OCI-M2 (cell line): ENCODE measurements around the gene VGLL4.

Source experiments
- DNase-seq: peaks from one replicate; lab custom pipeline; 2025; ENCODE audit not compliant: unreplicated experiment; lab: John Stamatoyannopoulos, UW

VGLL4 gene

GRCh38 chr3:11566478-11566877, 77.2 kb downstream of the VGLL4 start:
- no peak for DNase-seq

DNA sequence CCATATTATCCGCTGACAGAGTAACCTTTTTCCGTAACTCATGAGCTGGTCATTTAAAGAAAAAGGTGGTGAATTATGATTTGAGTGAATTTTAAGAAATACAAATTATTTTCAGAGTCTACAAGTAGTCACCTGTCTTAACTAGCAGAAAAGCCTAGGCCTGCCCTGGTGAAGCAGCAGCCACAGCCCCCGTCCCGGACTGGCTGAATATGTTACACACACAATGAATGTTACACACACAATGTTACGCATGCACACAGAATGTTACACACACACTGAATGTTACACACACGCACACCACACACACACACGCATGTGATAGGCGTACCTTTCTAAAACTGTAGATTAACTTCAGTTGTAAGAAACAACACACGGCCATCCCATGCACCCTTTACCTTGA, 77.8 kb downstream of the VGLL4 start:
- DNase-seq = no peak

GRCh38 chr3:11565492-11565891, 78.2 kb downstream of the VGLL4 start:
- DNase-seq = no peak

DNA sequence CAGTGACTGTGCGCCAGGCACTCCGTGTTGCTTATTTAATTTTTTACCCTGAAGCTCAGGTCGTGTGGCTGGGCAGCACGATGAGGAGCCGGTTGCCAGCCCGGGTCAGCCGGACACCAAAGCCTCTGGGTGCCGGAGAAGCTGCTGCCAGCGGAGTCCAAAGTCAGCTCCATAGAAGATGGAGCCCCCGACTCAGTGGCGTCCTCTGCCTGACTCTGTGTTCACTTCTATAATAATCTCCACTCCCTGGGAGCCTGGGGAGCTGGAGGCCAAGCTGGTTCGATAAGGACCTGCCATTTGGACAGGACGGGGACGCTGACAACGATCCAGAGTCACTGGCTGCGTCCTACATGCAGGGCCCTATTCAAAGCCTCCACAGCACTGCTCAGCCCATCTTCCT, 78.6 kb downstream of the VGLL4 start:
- no peak for DNase-seq

DNA sequence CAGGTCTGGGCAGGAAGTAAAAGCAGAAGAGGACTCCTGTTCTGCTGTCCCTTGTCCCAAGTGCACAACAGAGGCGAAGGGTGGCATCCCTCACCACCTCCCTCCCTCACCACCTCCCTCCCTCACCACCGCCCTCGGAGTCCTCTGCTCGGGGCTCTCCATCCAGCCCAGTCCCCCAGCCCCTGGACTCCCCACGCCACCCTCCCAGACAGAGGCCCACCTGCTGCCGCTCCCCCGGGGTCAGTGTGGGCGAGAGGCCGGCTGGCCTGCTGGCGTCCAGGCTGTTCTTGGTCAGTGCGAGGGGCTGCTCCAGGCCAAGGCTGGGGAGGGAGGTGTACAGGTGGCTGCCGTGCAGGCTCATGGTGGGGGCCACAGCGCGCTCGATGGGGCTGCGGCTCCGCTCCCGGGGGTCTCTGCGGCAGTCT, 79.1 kb downstream of the VGLL4 start:
- DNase-seq = no peak

- no peak for DNase-seq
Measured at GRCh38 chr3:11563865-11564185, 79.9 kb downstream of the VGLL4 start.

DNA sequence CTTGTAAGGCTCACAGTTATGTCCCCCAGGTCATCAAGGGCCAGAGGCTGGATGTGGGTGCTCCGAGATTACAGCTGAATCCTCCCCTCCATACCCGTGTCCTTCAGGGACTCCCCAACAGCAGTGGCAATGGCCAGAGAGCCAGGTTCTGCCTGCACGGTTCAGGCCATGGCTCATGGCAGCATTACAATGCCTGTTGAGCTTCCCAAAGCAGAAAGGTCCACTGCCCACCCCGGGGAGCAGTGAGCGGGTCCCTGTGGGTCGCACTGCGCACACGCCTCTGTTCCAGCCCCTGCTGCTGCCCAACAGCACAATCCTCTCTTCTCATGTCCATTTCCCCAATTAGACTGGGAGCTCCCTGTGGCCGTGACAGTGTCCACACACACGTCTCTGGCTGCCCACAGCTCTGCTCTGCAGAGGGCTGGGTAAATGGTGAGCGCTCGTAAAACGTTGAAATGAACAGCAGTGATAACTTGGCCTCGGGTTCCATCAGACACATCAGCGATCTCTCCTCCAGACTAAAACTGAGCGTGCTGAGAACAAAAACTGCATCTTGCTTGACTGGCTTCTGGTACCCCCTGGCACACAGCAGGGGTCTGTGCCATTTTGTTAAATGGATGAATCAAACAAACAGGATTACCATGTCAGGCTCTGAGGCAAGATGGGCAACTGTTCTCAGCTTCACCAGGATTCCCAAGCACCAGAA, 80.4 kb downstream of the VGLL4 start:
- no peak for DNase-seq

DNA sequence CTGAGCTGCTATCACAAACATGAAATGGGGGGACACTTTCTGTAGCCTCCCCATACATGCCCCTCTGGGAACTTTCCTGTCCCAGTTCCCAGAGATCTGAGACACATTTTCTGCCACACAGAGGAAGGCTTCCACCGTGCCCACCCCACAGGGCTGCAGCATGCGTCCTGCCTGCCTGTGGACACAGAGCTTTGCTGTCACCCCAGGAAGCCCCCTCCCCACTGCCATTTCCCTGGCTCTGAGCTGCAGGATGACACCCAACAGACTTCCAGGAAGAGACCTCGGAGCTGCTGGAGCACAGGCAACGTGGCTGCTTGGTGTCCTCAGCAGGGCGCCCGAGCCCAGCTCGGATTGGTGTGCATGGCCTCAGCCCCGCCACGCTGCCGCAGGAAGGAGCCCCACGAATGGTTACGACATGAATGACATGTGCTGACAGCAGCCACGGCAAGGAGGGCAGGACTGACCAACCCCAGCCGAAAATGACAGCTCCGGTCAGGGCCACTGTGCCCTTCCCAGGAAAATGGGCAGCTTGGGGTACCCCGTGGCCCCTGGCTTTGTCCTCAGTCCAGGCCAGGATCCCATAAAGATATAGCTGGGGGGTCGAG, 81.3 kb downstream of the VGLL4 start:
- no peak for DNase-seq

GRCh38 chr3:11560746-11561145, 83.0 kb downstream of the VGLL4 start:
- DNase-seq = no peak

- no peak for DNase-seq
Measured at GRCh38 chr3:11559816-11560633, 83.7 kb downstream of the VGLL4 start.

- no peak for DNase-seq
Measured at GRCh38 chr3:11558918-11559815, 84.5 kb downstream of the VGLL4 start.

GRCh38 chr3:11558411-11558903, 85.3 kb downstream of the VGLL4 start:
- DNase-seq = no peak

GRCh38 chr3:11558002-11558401, 85.7 kb downstream of the VGLL4 start:
- DNase-seq = no peak

DNA sequence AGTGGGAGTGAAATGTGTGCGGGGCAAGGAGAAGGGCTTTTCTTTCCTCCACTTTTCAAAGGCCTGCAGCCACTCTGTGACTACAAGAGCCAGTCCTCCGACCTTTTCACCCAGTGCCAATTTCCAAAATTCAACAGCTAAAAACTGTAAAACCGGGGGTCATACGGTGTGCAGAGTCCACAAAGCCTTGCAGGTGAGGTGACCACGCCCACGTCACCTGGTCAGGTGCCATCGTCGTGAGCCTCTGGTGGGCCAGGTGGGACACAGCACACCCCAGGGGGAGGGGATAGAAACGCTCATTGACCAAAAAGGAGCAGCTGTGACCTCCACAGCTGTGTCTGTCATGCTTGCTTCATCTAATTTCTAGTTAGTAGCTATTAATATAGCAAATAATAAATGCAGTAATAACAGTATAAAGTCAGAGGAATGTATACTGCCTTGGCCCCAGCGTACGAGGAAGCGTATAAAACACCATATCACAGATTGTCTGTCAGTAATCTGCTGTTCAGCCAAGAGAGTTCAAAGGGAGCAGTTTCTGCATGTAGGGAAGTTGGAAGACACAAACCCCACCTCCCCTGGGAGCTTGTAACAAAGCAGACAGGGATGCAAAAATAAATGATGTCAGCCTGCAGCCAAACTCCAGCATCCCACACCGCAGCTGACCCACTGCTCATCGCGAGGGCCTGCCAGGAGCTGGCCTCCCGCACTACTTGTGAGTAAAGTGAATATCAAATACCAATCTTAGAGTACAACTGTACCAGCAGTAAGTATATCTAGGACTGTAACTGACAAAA, 86.7 kb downstream of the VGLL4 start:
- no peak for DNase-seq

- no peak for DNase-seq
Measured at GRCh38 chr3:11555881-11556633, 87.7 kb downstream of the VGLL4 start.

DNA sequence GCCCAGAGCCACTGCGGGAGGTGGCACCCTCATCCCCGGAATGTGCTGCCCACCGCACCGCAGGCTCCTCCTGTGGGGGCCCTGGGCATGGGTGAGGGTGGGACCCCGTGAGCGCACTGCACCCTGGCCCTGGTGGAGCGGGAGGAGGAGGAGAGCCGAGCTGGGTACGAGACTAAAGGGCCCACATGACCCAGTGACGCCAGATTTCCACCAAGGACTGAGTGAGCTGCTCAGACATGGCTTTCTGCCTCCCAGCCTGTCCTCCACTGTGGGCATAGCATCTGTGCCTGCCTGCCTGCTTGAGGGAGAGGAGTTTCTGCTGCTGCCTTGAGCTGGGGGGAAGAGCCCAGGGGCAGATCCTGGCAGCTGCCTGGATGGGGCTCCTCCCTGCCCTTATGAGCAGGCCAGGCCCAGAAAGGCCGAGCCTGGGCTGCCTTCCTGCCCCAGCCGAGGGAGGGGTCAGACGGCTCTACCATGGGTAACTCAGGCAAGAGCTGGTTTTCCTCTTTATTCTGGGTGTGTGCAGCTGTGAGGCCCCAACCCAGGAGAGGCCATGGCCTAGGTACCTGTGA, 88.4 kb downstream of the VGLL4 start:
- no peak for DNase-seq

DNA sequence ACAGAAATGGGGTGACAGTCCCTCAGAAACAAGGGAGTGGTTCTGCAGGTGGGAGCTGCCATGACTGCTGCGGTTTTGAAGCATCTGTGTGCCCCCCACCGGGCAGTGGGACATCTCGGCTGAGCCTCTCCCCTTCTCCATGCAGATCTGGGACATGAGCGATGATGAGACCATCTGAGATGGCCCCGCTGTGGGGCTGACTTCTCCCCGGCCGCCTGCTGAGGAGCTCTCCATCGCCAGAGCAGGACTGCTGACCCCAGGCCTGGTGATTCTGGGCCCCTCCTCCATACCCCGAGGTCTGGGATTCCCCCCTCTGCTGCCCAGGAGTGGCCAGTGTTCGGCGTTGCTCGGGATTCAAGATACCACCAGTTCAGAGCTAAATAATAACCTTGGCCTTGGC, 89.0 kb downstream of the VGLL4 start:
- DNase-seq = no peak

DNA sequence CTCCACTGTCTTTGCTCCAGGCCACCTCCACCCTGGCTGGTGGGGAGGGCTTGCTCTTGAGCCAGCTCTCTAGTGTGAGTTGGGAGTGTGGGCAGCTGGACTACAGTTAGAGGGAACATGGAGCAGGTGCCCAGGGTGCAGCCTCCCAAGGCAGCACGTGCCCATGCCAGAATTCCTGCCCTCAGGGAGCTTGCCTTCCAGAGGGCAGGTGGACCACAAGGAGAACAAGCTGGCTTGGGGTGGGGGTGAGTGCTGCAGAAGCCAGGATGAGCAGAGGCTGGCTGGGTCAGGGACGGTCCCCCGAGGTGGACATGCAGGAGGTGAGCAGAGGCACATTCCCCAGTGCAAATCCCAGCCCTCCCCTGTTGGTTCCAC, 89.5 kb downstream of the VGLL4 start:
- no peak for DNase-seq
